ENCODE results near the gene CDKN1B. TPM values are rescaled to one million over a fixed set of nuclear protein-coding genes. Genes with fewer than 3 reads are reported as not detected.

Gene CDKN1B
- total RNA-seq, 1 donor from 2014 or later, result 28.3 TPM

Small RNAs within 50 kb of the gene (microRNA-seq; reads per million reads assigned to microRNA genes)
- not detected for gene MIR613

Other genes starting within 250 kb of the CDKN1B start
- gene DUSP16, start 154.5 kb upstream of the CDKN1B start, total RNA-seq, result 31.4 to 31.9 TPM (median 31.5 TPM) in 3 replicates
- 7.9 to 8.5 TPM (median 8.0 TPM) in 3 replicates for gene CREBL2, start 105.5 kb upstream of the CDKN1B start, total RNA-seq
- gene GPR19, start 21.2 kb upstream of the CDKN1B start, total RNA-seq, result 0.53 to 1.1 TPM (median 1.0 TPM) in 3 replicates
- 3.0 to 5.1 TPM (median 3.9 TPM) in 3 replicates for gene APOLD1, start 68.3 kb downstream of the CDKN1B start, total RNA-seq
- gene DDX47, start 96.0 kb downstream of the CDKN1B start, total RNA-seq, result 69.3 to 70.8 TPM (median 70.4 TPM) in 3 replicates
- 107 to 116 TPM (median 108 TPM) in 3 replicates for gene GPRC5A, start 174.2 kb downstream of the CDKN1B start, total RNA-seq
- not detected in 3 replicates for gene GPRC5D, start 234.8 kb downstream of the CDKN1B start, total RNA-seq